Measurements from ENCODE around the gene TULP3.

TULP3 gene

GRCh38 chr12:2897418-2897817 is 6.7 kb downstream of the TULP3 start:
- Histone ChIP-seq H3K27me3 (ENCODE audit: insufficient read depth, poor library complexity, severe bottlenecking) (no peaks in the 10 kb centered on the region), H3K27ac (replicated peaks) (no peak overlapping the region), H3K4me3 (replicated peaks; ENCODE audit: insufficient read depth, low read length) (no peak overlapping the region)
- no peak for TF ChIP-seq SPI1 (IDR thresholded peaks at IDR 0.05; ENCODE audit: borderline replicate concordance, low read depth)
- TF ChIP-seq POLR2AphosphoS5 (IDR thresholded peaks at IDR 0.05; ENCODE audit: low read depth) = no peak
- no peak for TF ChIP-seq REST (IDR thresholded peaks at IDR 0.05; ENCODE audit: insufficient replicate concordance, low read depth)
- no peak for TF ChIP-seq CTCF (IDR thresholded peaks at IDR 0.05; ENCODE audit: insufficient read depth, low read length)
- no peak for TF ChIP-seq GABPA (IDR thresholded peaks at IDR 0.05; ENCODE audit: low read depth)
- no peak for DNase-seq (ENCODE audit: low read depth in 1 of 2, low spot score in 1 of 2)

- Histone ChIP-seq H3K27me3 (ENCODE audit: insufficient read depth, poor library complexity, severe bottlenecking) (no peaks in the 10 kb centered on the region), H3K4me3 (replicated peaks; ENCODE audit: insufficient read depth, low read length) (no peak overlapping the region), H3K27ac (replicated peaks) (no peak overlapping the region)
- no peak for TF ChIP-seq SPI1 (IDR thresholded peaks at IDR 0.05; ENCODE audit: borderline replicate concordance, low read depth)
- DNase-seq (ENCODE audit: low read depth in 1 of 2, low spot score in 1 of 2) = no peak
Measured at GRCh38 chr12:2900642-2901041, 10.0 kb downstream of the TULP3 start.

- Histone ChIP-seq H3K27me3 (ENCODE audit: insufficient read depth, poor library complexity, severe bottlenecking) (no peaks in the 10 kb centered on the region), H3K4me3 (replicated peaks; ENCODE audit: insufficient read depth, low read length) (no peak overlapping the region), H3K27ac (replicated peaks) (no peak overlapping the region)
- no peak for DNase-seq (ENCODE audit: low read depth in 1 of 2, low spot score in 1 of 2)
- no peak for TF ChIP-seq GABPA (IDR thresholded peaks at IDR 0.05; ENCODE audit: low read depth)
- TF ChIP-seq REST (IDR thresholded peaks at IDR 0.05; ENCODE audit: insufficient replicate concordance, low read depth) = no peak
- no peak for TF ChIP-seq SPI1 (IDR thresholded peaks at IDR 0.05; ENCODE audit: borderline replicate concordance, low read depth)
- TF ChIP-seq CTCF (IDR thresholded peaks at IDR 0.05; ENCODE audit: insufficient read depth, low read length) = no peak
Measured at GRCh38 chr12:2902272-2902880, 11.7 kb downstream of the TULP3 start.

GRCh38 chr12:2904260-2904659 is 13.6 kb downstream of the TULP3 start:
- no peak overlapping the region for H3K4me3 ChIP-seq (replicated peaks; ENCODE audit: insufficient read depth, low read length)

More at GRCh38 chr12:2904260-2904659, 13.6 kb downstream of the TULP3 start:
- TF ChIP-seq REST (IDR thresholded peaks at IDR 0.05; ENCODE audit: insufficient replicate concordance, low read depth) = no peak
- TF ChIP-seq GABPA (IDR thresholded peaks at IDR 0.05; ENCODE audit: low read depth) = no peak
- TF ChIP-seq CTCF (IDR thresholded peaks at IDR 0.05; ENCODE audit: insufficient read depth, low read length) = no peak
- TF ChIP-seq POLR2AphosphoS5 (IDR thresholded peaks at IDR 0.05; ENCODE audit: low read depth) = no peak
- TF ChIP-seq SPI1 (IDR thresholded peaks at IDR 0.05; ENCODE audit: borderline replicate concordance, low read depth) = no peak
- Histone ChIP-seq H3K27ac (replicated peaks) (no peak overlapping the region), H3K27me3 (ENCODE audit: insufficient read depth, poor library complexity, severe bottlenecking) (no peaks in the 10 kb centered on the region)
- no peak for DNase-seq (ENCODE audit: low read depth in 1 of 2, low spot score in 1 of 2)
